WTC11 (cell line): Measurements from ENCODE around the gene KRTAP12-4. TPM values are rescaled to one million over a fixed set of nuclear protein-coding genes. Genes with fewer than 3 reads are reported as not detected.

Source experiments
- ATAC-seq: fragments of 200-7000 bp; cut with Tn5 transposase; 2 replicates; pipeline ENCODE4 v1.10.0; 2021; ENCODE audit warnings: mild to moderate bottlenecking, moderate library complexity
- CTCF ChIA-PET: fragments of 300-600 bp; sonication (Branson Sonifier 250); formaldehyde crosslinking; loops from one replicate; lab custom pipeline; 2021; ENCODE audit warnings: antibody characterized with exemption; lab: Charles Lee
- POLR2A ChIA-PET: fragments of 350-600 bp; sonication (Branson Sonifier 250); formaldehyde crosslinking; loops from one replicate; lab custom pipeline; 2021; ENCODE audit warnings: antibody characterized with exemption; lab: Charles Lee
- DNase-seq: peaks from one replicate; pipeline ENCODE4 v3.0.0; 2021; ENCODE audit warnings: low spot score
- H3K27ac Mint-ChIP-seq: 2 replicates; pipeline ENCODE4 v1.8.0; 2021; ENCODE audit warnings: mixed read lengths
- H3K27me3 Mint-ChIP-seq: 2 replicates; pipeline ENCODE4 v1.8.0; 2021; ENCODE audit warnings: low read depth, mild to moderate bottlenecking, moderate library complexity, mixed read lengths
- H3K36me3 Mint-ChIP-seq: 2 replicates; pipeline ENCODE4 v1.8.0; 2021; ENCODE audit warnings: mixed read lengths
- H3K4me1 Mint-ChIP-seq: 2 replicates; pipeline ENCODE4 v1.8.0; 2022; ENCODE audit warnings: mixed read lengths
- H3K4me3 Mint-ChIP-seq: 2 replicates; pipeline ENCODE4 v1.8.0; 2021; ENCODE audit warnings: mild to moderate bottlenecking, moderate library complexity, mixed read lengths
- H3K9me3 Mint-ChIP-seq: 2 replicates; pipeline ENCODE4 v1.8.0; 2021; ENCODE audit warnings: mixed read lengths
- ATF1 ChIP-seq: sonication (generic); formaldehyde crosslinking; IDR thresholded peaks from 2 replicates; pipeline ENCODE4 v1.8.1; 2023; ENCODE audit warnings: mild to moderate bottlenecking, moderate library complexity, missing genetic modification reagents
- ESRRA ChIP-seq: sonication (generic); formaldehyde crosslinking; IDR thresholded peaks from 2 replicates; pipeline ENCODE4 v1.8.1; 2022; ENCODE audit warnings: mild to moderate bottlenecking, missing genetic modification reagents, borderline replicate concordance
- GRHL2 ChIP-seq: fragments of 250-450 bp; sonication (Bioruptor Pico); IDR thresholded peaks from 2 replicates; pipeline ENCODE4 v1.8.0; 2022; ENCODE audit warnings: mild to moderate bottlenecking, moderate library complexity; ENCODE audit not compliant: insufficient replicate concordance, severe bottlenecking
- KAT7 ChIP-seq: sonication (generic); formaldehyde crosslinking; IDR thresholded peaks from 2 replicates; pipeline ENCODE4 v1.8.1; 2023; ENCODE audit warnings: missing genetic modification reagents, mild to moderate bottlenecking, borderline replicate concordance
- MYBL2 ChIP-seq: sonication (generic); formaldehyde crosslinking; IDR thresholded peaks from 2 replicates; pipeline ENCODE4 v1.8.1; 2023; ENCODE audit warnings: mild to moderate bottlenecking, moderate library complexity, missing genetic modification reagents
- SMAD4 ChIP-seq: sonication (generic); formaldehyde crosslinking; IDR thresholded peaks from 2 replicates; pipeline ENCODE4 v1.8.0; 2022; ENCODE audit warnings: mild to moderate bottlenecking, missing genetic modification reagents
- TEAD1 ChIP-seq: sonication (generic); formaldehyde crosslinking; IDR thresholded peaks from 2 replicates; pipeline ENCODE4 v1.8.0; 2022; ENCODE audit warnings: mild to moderate bottlenecking, missing genetic modification reagents
- ZNF219 ChIP-seq: sonication (generic); formaldehyde crosslinking; IDR thresholded peaks from 2 replicates; pipeline ENCODE4 v1.8.0; 2023; ENCODE audit warnings: missing genetic modification reagents, mild to moderate bottlenecking, borderline replicate concordance
- ZNF232 ChIP-seq: sonication (generic); formaldehyde crosslinking; IDR thresholded peaks from 2 replicates; pipeline ENCODE4 v1.8.0; 2022; ENCODE audit warnings: mild to moderate bottlenecking, missing genetic modification reagents
- total RNA-seq: library from RNA; stranded (reverse); gene quantifications from 3 replicates; pipeline ENCODE4 v1.2.3, GENCODE V29; 2021
- TF ChIP-seq, protein P1 (sequence below): sonication (generic); formaldehyde crosslinking; IDR thresholded peaks from 2 replicates; pipeline ENCODE4 v1.8.1; 2023; ENCODE audit warnings: mild to moderate bottlenecking, moderate library complexity, missing genetic modification reagents
- TF ChIP-seq, protein P2 (sequence below): fragments of 250-450 bp; sonication (Bioruptor Pico); IDR thresholded peaks from 2 replicates; pipeline ENCODE4 v1.9.0; 2021; ENCODE audit warnings: mild to moderate bottlenecking, borderline replicate concordance
- TF ChIP-seq, protein P3 (sequence below): sonication (generic); formaldehyde crosslinking; IDR thresholded peaks from 2 replicates; pipeline ENCODE4 v1.8.0; 2022; ENCODE audit warnings: missing genetic modification reagents
- TF ChIP-seq, protein P4 (sequence below): sonication (generic); formaldehyde crosslinking; IDR thresholded peaks from 2 replicates; pipeline ENCODE4 v1.8.1; 2022; ENCODE audit warnings: missing genetic modification reagents, borderline replicate concordance
- TF ChIP-seq, protein P5 (sequence below): sonication (generic); formaldehyde crosslinking; IDR thresholded peaks from 2 replicates; pipeline ENCODE4 v1.8.0; 2022; ENCODE audit warnings: mild to moderate bottlenecking, missing genetic modification reagents
- TF ChIP-seq, protein P6 (sequence below): sonication (generic); formaldehyde crosslinking; IDR thresholded peaks from 2 replicates; pipeline ENCODE4 v1.8.0; 2023; ENCODE audit warnings: missing genetic modification reagents, mild to moderate bottlenecking, borderline replicate concordance
- TF ChIP-seq, protein P7 (sequence below): sonication (generic); formaldehyde crosslinking; IDR thresholded peaks from 2 replicates; pipeline ENCODE4 v1.8.1; 2022; ENCODE audit warnings: mild to moderate bottlenecking, missing genetic modification reagents, moderate library complexity, borderline replicate concordance

The KRTAP12-4 gene
- total RNA-seq, 1 experiment from 2014 or later = not detected

DNA sequence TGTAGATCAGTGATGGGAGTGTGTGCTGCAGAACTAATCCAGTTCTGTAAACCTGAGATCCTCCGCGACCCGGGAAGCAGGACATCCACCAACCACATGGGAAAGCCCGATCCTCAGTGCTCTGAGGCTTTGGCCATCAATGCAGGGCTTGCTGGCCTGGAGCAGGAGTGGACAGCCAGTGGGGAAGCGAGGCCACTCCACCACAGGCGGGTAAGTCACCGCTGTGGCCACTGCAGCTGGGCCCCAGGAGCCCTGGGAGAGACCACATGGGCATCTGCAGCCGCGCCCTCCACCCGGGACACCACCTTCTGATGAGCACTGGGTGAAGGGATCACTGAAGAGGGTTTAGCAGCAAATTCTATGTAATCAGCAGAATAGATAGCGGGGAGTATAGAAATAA lies 26.7 kb upstream of the KRTAP12-4 start:
- H3K4me3 Mint-ChIP-seq = no peak overlapping the region
- no peaks in the 10 kb centered on the region for H3K36me3 Mint-ChIP-seq
- CTCF ChIA-PET = no interaction called here
- peaks cover 3% of the 10 kb centered on the region for H3K4me1 Mint-ChIP-seq
- DNase-seq = no peak
- H3K27ac Mint-ChIP-seq = no peak overlapping the region
- H3K27me3 Mint-ChIP-seq = peaks cover 5% of the 10 kb centered on the region; the same call in 1 of the 2 replicates
- H3K9me3 Mint-ChIP-seq = no peaks in the 10 kb centered on the region
- no peak for TF ChIP-seq ZNF219
- TF ChIP-seq SMAD4 (CRISPR knock-in tag) = no peak
- no peak for TF ChIP-seq GRHL2 (CRISPR knock-in tag)
- TF ChIP-seq ATF1 (CRISPR knock-in tag) = no peak
- TF ChIP-seq TEAD1 (CRISPR knock-in tag) = no peak
- TF ChIP-seq, protein P1, sequence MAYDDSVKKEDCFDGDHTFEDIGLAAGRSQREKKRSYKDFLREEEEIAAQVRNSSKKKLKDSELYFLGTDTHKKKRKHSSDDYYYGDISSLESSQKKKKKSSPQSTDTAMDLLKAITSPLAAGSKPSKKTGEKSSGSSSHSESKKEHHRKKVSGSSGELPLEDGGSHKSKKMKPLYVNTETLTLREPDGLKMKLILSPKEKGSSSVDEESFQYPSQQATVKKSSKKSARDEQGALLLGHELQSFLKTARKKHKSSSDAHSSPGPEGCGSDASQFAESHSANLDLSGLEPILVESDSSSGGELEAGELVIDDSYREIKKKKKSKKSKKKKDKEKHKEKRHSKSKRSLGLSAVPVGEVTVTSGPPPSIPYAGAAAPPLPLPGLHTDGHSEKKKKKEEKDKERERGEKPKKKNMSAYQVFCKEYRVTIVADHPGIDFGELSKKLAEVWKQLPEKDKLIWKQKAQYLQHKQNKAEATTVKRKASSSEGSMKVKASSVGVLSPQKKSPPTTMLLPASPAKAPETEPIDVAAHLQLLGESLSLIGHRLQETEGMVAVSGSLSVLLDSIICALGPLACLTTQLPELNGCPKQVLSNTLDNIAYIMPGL (CRISPR knock-in tag) = no peak
- TF ChIP-seq, protein P2, sequence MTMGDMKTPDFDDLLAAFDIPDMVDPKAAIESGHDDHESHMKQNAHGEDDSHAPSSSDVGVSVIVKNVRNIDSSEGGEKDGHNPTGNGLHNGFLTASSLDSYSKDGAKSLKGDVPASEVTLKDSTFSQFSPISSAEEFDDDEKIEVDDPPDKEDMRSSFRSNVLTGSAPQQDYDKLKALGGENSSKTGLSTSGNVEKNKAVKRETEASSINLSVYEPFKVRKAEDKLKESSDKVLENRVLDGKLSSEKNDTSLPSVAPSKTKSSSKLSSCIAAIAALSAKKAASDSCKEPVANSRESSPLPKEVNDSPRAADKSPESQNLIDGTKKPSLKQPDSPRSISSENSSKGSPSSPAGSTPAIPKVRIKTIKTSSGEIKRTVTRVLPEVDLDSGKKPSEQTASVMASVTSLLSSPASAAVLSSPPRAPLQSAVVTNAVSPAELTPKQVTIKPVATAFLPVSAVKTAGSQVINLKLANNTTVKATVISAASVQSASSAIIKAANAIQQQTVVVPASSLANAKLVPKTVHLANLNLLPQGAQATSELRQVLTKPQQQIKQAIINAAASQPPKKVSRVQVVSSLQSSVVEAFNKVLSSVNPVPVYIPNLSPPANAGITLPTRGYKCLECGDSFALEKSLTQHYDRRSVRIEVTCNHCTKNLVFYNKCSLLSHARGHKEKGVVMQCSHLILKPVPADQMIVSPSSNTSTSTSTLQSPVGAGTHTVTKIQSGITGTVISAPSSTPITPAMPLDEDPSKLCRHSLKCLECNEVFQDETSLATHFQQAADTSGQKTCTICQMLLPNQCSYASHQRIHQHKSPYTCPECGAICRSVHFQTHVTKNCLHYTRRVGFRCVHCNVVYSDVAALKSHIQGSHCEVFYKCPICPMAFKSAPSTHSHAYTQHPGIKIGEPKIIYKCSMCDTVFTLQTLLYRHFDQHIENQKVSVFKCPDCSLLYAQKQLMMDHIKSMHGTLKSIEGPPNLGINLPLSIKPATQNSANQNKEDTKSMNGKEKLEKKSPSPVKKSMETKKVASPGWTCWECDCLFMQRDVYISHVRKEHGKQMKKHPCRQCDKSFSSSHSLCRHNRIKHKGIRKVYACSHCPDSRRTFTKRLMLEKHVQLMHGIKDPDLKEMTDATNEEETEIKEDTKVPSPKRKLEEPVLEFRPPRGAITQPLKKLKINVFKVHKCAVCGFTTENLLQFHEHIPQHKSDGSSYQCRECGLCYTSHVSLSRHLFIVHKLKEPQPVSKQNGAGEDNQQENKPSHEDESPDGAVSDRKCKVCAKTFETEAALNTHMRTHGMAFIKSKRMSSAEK (CRISPR knock-in tag) = no peak
- TF ChIP-seq ZNF232 (CRISPR knock-in tag) = no peak
- TF ChIP-seq, protein P3, sequence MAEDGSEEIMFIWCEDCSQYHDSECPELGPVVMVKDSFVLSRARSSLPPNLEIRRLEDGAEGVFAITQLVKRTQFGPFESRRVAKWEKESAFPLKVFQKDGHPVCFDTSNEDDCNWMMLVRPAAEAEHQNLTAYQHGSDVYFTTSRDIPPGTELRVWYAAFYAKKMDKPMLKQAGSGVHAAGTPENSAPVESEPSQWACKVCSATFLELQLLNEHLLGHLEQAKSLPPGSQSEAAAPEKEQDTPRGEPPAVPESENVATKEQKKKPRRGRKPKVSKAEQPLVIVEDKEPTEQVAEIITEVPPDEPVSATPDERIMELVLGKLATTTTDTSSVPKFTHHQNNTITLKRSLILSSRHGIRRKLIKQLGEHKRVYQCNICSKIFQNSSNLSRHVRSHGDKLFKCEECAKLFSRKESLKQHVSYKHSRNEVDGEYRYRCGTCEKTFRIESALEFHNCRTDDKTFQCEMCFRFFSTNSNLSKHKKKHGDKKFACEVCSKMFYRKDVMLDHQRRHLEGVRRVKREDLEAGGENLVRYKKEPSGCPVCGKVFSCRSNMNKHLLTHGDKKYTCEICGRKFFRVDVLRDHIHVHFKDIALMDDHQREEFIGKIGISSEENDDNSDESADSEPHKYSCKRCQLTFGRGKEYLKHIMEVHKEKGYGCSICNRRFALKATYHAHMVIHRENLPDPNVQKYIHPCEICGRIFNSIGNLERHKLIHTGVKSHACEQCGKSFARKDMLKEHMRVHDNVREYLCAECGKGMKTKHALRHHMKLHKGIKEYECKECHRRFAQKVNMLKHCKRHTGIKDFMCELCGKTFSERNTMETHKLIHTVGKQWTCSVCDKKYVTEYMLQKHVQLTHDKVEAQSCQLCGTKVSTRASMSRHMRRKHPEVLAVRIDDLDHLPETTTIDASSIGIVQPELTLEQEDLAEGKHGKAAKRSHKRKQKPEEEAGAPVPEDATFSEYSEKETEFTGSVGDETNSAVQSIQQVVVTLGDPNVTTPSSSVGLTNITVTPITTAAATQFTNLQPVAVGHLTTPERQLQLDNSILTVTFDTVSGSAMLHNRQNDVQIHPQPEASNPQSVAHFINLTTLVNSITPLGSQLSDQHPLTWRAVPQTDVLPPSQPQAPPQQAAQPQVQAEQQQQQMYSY (CRISPR knock-in tag) = no peak
- TF ChIP-seq, protein P4, sequence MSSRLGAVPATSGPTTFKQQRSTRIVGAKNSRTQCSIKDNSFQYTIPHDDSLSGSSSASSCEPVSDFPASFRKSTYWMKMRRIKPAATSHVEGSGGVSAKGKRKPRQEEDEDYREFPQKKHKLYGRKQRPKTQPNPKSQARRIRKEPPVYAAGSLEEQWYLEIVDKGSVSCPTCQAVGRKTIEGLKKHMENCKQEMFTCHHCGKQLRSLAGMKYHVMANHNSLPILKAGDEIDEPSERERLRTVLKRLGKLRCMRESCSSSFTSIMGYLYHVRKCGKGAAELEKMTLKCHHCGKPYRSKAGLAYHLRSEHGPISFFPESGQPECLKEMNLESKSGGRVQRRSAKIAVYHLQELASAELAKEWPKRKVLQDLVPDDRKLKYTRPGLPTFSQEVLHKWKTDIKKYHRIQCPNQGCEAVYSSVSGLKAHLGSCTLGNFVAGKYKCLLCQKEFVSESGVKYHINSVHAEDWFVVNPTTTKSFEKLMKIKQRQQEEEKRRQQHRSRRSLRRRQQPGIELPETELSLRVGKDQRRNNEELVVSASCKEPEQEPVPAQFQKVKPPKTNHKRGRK (CRISPR knock-in tag) = no peak
- no peak for TF ChIP-seq ESRRA (CRISPR knock-in tag)
- TF ChIP-seq, protein P5, sequence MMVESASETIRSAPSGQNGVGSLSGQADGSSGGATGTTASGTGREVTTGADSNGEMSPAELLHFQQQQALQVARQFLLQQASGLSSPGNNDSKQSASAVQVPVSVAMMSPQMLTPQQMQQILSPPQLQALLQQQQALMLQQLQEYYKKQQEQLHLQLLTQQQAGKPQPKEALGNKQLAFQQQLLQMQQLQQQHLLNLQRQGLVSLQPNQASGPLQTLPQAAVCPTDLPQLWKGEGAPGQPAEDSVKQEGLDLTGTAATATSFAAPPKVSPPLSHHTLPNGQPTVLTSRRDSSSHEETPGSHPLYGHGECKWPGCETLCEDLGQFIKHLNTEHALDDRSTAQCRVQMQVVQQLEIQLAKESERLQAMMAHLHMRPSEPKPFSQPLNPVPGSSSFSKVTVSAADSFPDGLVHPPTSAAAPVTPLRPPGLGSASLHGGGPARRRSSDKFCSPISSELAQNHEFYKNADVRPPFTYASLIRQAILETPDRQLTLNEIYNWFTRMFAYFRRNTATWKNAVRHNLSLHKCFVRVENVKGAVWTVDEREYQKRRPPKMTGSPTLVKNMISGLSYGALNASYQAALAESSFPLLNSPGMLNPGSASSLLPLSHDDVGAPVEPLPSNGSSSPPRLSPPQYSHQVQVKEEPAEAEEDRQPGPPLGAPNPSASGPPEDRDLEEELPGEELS (CRISPR knock-in tag) = no peak
- TF ChIP-seq, protein P6, sequence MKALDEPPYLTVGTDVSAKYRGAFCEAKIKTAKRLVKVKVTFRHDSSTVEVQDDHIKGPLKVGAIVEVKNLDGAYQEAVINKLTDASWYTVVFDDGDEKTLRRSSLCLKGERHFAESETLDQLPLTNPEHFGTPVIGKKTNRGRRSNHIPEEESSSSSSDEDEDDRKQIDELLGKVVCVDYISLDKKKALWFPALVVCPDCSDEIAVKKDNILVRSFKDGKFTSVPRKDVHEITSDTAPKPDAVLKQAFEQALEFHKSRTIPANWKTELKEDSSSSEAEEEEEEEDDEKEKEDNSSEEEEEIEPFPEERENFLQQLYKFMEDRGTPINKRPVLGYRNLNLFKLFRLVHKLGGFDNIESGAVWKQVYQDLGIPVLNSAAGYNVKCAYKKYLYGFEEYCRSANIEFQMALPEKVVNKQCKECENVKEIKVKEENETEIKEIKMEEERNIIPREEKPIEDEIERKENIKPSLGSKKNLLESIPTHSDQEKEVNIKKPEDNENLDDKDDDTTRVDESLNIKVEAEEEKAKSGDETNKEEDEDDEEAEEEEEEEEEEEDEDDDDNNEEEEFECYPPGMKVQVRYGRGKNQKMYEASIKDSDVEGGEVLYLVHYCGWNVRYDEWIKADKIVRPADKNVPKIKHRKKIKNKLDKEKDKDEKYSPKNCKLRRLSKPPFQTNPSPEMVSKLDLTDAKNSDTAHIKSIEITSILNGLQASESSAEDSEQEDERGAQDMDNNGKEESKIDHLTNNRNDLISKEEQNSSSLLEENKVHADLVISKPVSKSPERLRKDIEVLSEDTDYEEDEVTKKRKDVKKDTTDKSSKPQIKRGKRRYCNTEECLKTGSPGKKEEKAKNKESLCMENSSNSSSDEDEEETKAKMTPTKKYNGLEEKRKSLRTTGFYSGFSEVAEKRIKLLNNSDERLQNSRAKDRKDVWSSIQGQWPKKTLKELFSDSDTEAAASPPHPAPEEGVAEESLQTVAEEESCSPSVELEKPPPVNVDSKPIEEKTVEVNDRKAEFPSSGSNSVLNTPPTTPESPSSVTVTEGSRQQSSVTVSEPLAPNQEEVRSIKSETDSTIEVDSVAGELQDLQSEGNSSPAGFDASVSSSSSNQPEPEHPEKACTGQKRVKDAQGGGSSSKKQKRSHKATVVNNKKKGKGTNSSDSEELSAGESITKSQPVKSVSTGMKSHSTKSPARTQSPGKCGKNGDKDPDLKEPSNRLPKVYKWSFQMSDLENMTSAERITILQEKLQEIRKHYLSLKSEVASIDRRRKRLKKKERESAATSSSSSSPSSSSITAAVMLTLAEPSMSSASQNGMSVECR (CRISPR knock-in tag) = no peak
- no peak for TF ChIP-seq KAT7 (CRISPR knock-in tag)
- no peak for TF ChIP-seq MYBL2 (CRISPR knock-in tag)
- TF ChIP-seq, protein P7, sequence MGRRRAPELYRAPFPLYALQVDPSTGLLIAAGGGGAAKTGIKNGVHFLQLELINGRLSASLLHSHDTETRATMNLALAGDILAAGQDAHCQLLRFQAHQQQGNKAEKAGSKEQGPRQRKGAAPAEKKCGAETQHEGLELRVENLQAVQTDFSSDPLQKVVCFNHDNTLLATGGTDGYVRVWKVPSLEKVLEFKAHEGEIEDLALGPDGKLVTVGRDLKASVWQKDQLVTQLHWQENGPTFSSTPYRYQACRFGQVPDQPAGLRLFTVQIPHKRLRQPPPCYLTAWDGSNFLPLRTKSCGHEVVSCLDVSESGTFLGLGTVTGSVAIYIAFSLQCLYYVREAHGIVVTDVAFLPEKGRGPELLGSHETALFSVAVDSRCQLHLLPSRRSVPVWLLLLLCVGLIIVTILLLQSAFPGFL (CRISPR knock-in tag) = no peak
- TF ChIP-seq, all 79 proteins: peak for 0
- no peak for ATAC-seq
- POLR2A ChIA-PET = no interaction called here
